Spleen (tissue), 7 donors: ENCODE data around the gene RAB40B.

Experiments used
- CTCF ChIP-seq, 11 experiments: fragments of 200-600 bp in 7 of 11; fragments of 450-650 bp in 4 of 11; sonication (generic) in 4 of 11; IDR thresholded peaks in 8 of 11; conservative IDR thresholded peaks in 3 of 11; 1 replicate in 7 of 11; 2 replicates in 4 of 11; pipeline versions ENCODE4 v1.4.0 to v1.8.0; 2016 to 2021; ENCODE audit warnings: antibody characterized with exemption in 11 of 11, inconsistent platforms in 4 of 11, mild to moderate bottlenecking in 1 of 11
- POLR2A ChIP-seq, 3 donors: fragments of 450-650 bp; IDR thresholded peaks; one replicate each; pipeline ENCODE4 v1.5.1; 2017; ENCODE audit warnings: antibody characterized with exemption in 3 of 3, mild to moderate bottlenecking in 1 of 3
- POLR2AphosphoS5 ChIP-seq, 3 donors: sonication (generic); formaldehyde crosslinking; IDR thresholded peaks; one replicate each; pipeline ENCODE4 v1.5.1; 2017; ENCODE audit warnings: antibody characterized with exemption in 3 of 3
- donor health status: DM: no; HTN: no; CAD: no; lungs with moderate emphysema.
- donor health status: DM: no; HTN: no; CAD: no.
- donor health status: DM: no; HTN: no; CAD: no.

GRCh38 chr17:82702231-82702927 is 3.9 kb upstream of the RAB40B start:
- TF ChIP-seq POLR2A (IDR thresholded peaks at IDR 0.05) (no peak), CTCF (IDR thresholded peaks at IDR 0.05 in 8 of 11, conservative IDR thresholded peaks at IDR 0.05 in 3 of 11) (no peak), POLR2AphosphoS5 (IDR thresholded peaks at IDR 0.05) (no peak)
